ENCODE data around the gene FOXC1. TPM values are rescaled to one million over a fixed set of nuclear protein-coding genes. Genes with fewer than 3 reads are reported as not detected.

The FOXC1 gene
- polyA plus RNA-seq, 2 donors: 1.5 to 2.3 TPM

DNA sequence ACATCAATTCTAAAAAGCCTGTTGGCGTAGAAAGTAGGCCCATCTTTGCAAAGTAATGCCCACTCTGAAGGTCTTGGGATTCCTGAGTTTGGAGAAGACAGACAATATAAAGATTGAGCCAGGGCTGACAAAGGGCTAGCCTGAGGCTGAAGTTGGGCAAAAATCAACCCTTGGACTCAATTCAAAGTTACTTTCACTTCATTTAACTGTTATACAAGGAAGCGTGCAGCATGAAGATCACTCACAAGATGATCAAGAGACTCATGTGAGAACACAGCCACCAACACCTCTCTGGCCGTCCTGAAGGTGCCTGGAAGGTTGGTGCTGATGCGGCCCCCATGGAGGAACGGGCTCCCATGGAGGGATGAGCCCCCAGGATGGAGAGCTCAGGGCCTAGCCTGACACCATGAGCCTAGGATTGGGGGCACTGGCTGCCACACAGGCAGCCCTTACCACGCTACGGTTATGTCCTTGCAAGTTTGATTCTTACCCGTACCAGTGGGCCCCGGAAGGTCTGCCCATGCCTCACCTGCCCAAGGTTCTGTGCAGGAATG lies 26.6 kb downstream of the FOXC1 start:
- 88 to 90% methylated on average over 9 of the region's 9 CpGs for WGBS, 2 donors

DNA sequence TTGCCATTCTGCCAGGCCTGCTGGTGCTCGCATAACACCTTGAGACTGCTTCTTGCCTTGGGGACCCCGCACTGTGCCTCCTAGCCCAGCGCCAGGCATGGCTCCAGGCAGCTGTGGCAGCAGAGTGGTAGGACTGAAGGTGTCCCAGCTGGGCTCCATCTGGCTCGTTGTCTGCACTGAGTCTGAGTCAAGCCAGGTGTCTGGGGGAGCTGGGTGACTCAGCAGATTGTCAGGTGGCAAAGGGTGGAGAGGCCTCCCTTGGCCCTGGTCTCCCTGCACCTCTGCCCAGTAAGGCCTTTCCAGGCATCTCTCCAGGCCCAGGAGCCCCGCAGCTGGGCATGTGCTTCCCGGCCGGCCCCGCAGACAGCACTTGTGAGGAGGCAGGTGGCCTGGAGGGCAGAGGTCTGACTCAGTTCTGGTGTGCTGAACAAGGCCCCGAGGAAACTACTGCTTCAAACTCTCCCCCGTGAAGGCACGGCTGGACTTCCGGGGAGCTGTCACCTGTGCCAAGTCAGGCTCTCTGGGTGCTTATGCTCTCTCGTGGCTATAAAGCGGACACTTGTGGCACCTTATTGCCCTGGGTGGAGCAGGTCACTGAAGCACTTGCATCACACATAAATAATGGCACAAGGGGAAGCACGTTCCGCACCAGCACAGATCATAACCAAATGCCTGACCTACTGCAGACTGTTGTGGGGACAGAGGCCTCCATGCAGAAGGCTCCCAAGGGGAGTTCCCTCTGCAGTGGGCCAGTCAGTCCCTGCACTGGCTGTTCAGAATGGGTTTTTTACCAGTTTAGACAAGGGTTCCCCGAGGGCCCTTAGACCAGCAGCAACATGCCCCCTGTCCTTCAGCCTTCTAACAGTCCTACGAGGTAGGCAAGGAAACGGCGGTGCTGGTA lies 27.5 kb downstream of the FOXC1 start:
- peak overlapping the region; percentile 27 to 42 for H3K27ac ChIP-seq (ENCODE audit: low read depth in 2 of 2, low read length in 1 of 2)
- no peaks in the 10 kb centered on the region for H3K9me3 ChIP-seq (ENCODE audit: control insufficient read depth in 2 of 2, insufficient read depth in 1 of 2, low read depth in 1 of 2, low read length in 1 of 2)
- H3K4me3 ChIP-seq (ENCODE audit: low read depth in 1 of 2, low read length in 2 of 2): no peak overlapping the region
- H3K4me1 ChIP-seq (ENCODE audit: control insufficient read depth in 2 of 2, insufficient read depth in 2 of 2, low read length in 1 of 2): peaks cover 9 to 24% of the 10 kb centered on the region in 2 donors
- H3K27me3 ChIP-seq (ENCODE audit: control insufficient read depth in 1 of 2, insufficient read depth in 2 of 2, low read length in 2 of 2): no peaks in the 10 kb centered on the region
- H3K36me3 ChIP-seq (ENCODE audit: control insufficient read depth in 2 of 2, insufficient read depth in 2 of 2, low read length in 1 of 2): peaks cover 0 to 4% of the 10 kb centered on the region in 2 donors
- 57 to 64% methylated on average over 20 of the region's 20 CpGs for WGBS, 2 donors

More for the DNA sequence above, 26.6 kb downstream of the FOXC1 start:
- peaks cover 9 to 24% of the 10 kb centered on the region in 2 donors for H3K4me1 ChIP-seq (ENCODE audit: control insufficient read depth in 2 of 2, insufficient read depth in 2 of 2, low read length in 1 of 2)
- H3K27me3 ChIP-seq (ENCODE audit: control insufficient read depth in 1 of 2, insufficient read depth in 2 of 2, low read length in 2 of 2): no peaks in the 10 kb centered on the region
- peaks cover 0 to 4% of the 10 kb centered on the region in 2 donors for H3K36me3 ChIP-seq (ENCODE audit: control insufficient read depth in 2 of 2, insufficient read depth in 2 of 2, low read length in 1 of 2)
- H3K27ac ChIP-seq (ENCODE audit: low read depth in 2 of 2, low read length in 1 of 2): no peak overlapping the region
- no peaks in the 10 kb centered on the region for H3K9me3 ChIP-seq (ENCODE audit: control insufficient read depth in 2 of 2, insufficient read depth in 1 of 2, low read depth in 1 of 2, low read length in 1 of 2)
- no peak overlapping the region for H3K4me3 ChIP-seq (ENCODE audit: low read depth in 1 of 2, low read length in 2 of 2)

DNA sequence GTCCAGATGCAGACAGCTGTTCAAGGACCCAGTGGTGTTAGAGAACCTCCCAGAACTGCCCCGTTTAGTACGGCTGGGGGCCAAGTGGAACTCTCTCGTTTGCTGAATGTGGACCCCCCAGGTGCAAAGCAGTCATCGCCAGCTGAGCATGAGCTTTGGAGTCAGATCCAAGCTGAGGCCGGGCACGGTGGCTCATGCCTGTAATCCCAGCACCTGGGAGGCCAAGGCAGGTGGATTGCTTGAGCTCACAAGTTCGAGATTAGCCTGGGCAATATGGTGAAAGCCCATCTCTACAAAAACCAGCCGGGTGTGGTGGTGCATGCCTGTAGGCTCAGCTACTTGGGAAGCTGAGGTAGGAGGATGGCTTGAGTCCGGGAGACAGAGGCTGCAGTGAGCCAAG lies 29.7 kb downstream of the FOXC1 start:
- WGBS, 2 donors: 87 to 88% methylated on average over 9 of the region's 9 CpGs

DNA sequence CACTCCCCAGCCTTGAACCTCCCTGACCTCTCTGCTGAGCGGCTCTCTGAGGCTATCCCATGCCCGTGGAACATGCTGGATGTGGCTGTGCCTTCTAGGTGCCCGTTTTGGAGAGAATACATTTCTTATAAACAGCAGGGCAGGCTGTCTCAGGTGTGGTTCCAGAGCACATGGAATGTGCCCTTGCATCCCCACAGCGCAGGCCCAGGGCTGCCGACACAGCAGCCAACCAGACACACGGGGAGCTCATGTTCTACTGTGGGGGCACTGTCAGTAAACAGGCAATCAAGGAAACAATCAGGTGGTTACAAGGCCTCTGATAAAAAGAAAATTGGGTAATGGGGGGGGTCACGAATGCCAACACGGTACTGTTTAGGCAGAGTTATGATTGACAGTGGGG lies 30.8 kb downstream of the FOXC1 start:
- Histone ChIP-seq H3K9me3 (ENCODE audit: control insufficient read depth in 2 of 2, insufficient read depth in 1 of 2, low read depth in 1 of 2, low read length in 1 of 2) (no peaks in the 10 kb centered on the region), H3K4me3 (ENCODE audit: low read depth in 1 of 2, low read length in 2 of 2) (no peak overlapping the region), H3K36me3 (ENCODE audit: control insufficient read depth in 2 of 2, insufficient read depth in 2 of 2, low read length in 1 of 2) (peaks cover 0 to 4% of the 10 kb centered on the region in 2 donors), H3K4me1 (ENCODE audit: control insufficient read depth in 2 of 2, insufficient read depth in 2 of 2, low read length in 1 of 2) (peaks cover 9 to 24% of the 10 kb centered on the region in 2 donors), H3K27ac (ENCODE audit: low read depth in 2 of 2, low read length in 1 of 2) (no peak overlapping the region), H3K27me3 (ENCODE audit: control insufficient read depth in 1 of 2, insufficient read depth in 2 of 2, low read length in 2 of 2) (no peaks in the 10 kb centered on the region)
- 84 to 89% methylated on average over 8 of the region's 8 CpGs for WGBS, 2 donors

More for the DNA sequence above, 29.7 kb downstream of the FOXC1 start:
- Histone ChIP-seq H3K4me3 (ENCODE audit: low read depth in 1 of 2, low read length in 2 of 2) (no peak overlapping the region), H3K27ac (ENCODE audit: low read depth in 2 of 2, low read length in 1 of 2) (no peak overlapping the region), H3K36me3 (ENCODE audit: control insufficient read depth in 2 of 2, insufficient read depth in 2 of 2, low read length in 1 of 2) (peaks cover 0 to 4% of the 10 kb centered on the region in 2 donors), H3K9me3 (ENCODE audit: control insufficient read depth in 2 of 2, insufficient read depth in 1 of 2, low read depth in 1 of 2, low read length in 1 of 2) (no peaks in the 10 kb centered on the region), H3K4me1 (ENCODE audit: control insufficient read depth in 2 of 2, insufficient read depth in 2 of 2, low read length in 1 of 2) (peaks cover 9 to 24% of the 10 kb centered on the region in 2 donors), H3K27me3 (ENCODE audit: control insufficient read depth in 1 of 2, insufficient read depth in 2 of 2, low read length in 2 of 2) (no peaks in the 10 kb centered on the region)

- Histone ChIP-seq H3K27me3 (ENCODE audit: control insufficient read depth in 1 of 2, insufficient read depth in 2 of 2, low read length in 2 of 2) (no peaks in the 10 kb centered on the region), H3K36me3 (ENCODE audit: control insufficient read depth in 2 of 2, insufficient read depth in 2 of 2, low read length in 1 of 2) (peaks cover 0 to 4% of the 10 kb centered on the region in 2 donors), H3K4me3 (ENCODE audit: low read depth in 1 of 2, low read length in 2 of 2) (no peak overlapping the region), H3K27ac (ENCODE audit: low read depth in 2 of 2, low read length in 1 of 2) (peak overlapping the region in 1 of 2 donors; percentile 24), H3K9me3 (ENCODE audit: control insufficient read depth in 2 of 2, insufficient read depth in 1 of 2, low read depth in 1 of 2, low read length in 1 of 2) (no peaks in the 10 kb centered on the region), H3K4me1 (ENCODE audit: control insufficient read depth in 2 of 2, insufficient read depth in 2 of 2, low read length in 1 of 2) (peaks cover 9 to 23% of the 10 kb centered on the region in 2 donors)
- 52 to 57% methylated on average over 12 of the region's 12 CpGs for WGBS, 2 donors
Measured at GRCh38 chr6:1641343-1641885, 31.7 kb downstream of the FOXC1 start.

DNA sequence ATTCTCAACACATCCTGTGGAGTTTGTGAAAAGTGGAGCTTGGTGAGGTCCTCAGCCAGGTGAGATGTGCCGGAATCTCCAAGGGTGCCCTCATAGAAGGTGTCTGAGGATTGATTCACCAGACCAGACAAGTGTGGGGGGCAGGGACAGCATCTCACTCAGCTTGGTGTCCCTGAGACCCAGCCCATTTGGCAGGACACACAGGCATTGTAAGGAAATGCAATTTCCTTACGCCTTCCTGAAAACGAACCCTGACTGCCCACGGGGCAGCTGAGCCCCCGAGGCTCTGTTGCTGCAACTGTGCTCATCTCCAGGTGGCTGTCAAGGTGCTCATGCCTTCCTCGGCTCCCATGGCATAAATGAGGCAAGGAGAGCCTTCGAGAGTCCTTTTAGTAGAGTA lies 33.4 kb downstream of the FOXC1 start:
- Histone ChIP-seq H3K9me3 (ENCODE audit: control insufficient read depth in 2 of 2, insufficient read depth in 1 of 2, low read depth in 1 of 2, low read length in 1 of 2) (no peaks in the 10 kb centered on the region), H3K4me1 (ENCODE audit: control insufficient read depth in 2 of 2, insufficient read depth in 2 of 2, low read length in 1 of 2) (peaks cover 3 to 9% of the 10 kb centered on the region in 2 donors), H3K4me3 (ENCODE audit: low read depth in 1 of 2, low read length in 2 of 2) (no peak overlapping the region), H3K27ac (ENCODE audit: low read depth in 2 of 2, low read length in 1 of 2) (no peak overlapping the region), H3K27me3 (ENCODE audit: control insufficient read depth in 1 of 2, insufficient read depth in 2 of 2, low read length in 2 of 2) (no peaks in the 10 kb centered on the region), H3K36me3 (ENCODE audit: control insufficient read depth in 2 of 2, insufficient read depth in 2 of 2, low read length in 1 of 2) (peaks cover 0 to 4% of the 10 kb centered on the region in 2 donors)
- WGBS, 2 donors: 67 to 77% methylated on average over 7 of the region's 7 CpGs

DNA sequence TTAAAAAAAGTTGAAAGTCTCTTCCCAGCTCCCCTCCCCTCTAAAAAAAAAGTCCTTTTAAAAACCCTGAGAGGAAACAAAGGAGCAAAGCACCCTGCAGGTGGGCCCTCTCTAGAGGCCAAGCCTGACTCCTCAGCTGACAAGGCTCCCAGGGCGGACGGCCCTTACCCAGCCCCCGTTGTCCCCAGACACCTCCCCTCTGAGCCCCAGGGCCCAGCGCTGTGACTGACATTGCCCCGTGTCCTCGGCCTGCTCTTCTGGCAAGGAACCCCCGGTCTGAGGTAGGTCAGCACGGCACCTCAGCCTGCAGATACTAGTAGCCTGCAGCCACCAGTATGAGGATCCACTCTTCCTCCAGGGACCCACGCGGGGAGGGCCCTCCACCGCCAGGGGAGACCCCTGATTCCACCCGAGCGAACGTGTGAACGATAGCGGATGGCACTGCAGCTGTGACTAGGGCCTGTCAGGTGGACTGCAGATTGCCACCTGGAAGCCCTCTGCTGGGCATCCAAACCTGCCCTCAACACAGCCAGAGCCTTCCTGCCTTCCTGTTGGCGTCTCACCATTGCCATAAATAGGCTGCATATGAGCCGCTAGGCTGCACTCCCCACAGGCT lies 34.2 kb downstream of the FOXC1 start:
- H3K27ac ChIP-seq (ENCODE audit: low read depth in 2 of 2, low read length in 1 of 2): no peak overlapping the region
- WGBS, 2 donors: 90 to 93% methylated on average over 18 of the region's 18 CpGs
- H3K4me3 ChIP-seq (ENCODE audit: low read depth in 1 of 2, low read length in 2 of 2): no peak overlapping the region
- peaks cover 0 to 4% of the 10 kb centered on the region in 2 donors for H3K36me3 ChIP-seq (ENCODE audit: control insufficient read depth in 2 of 2, insufficient read depth in 2 of 2, low read length in 1 of 2)
- H3K9me3 ChIP-seq (ENCODE audit: control insufficient read depth in 2 of 2, insufficient read depth in 1 of 2, low read depth in 1 of 2, low read length in 1 of 2): no peaks in the 10 kb centered on the region
- no peaks in the 10 kb centered on the region for H3K27me3 ChIP-seq (ENCODE audit: control insufficient read depth in 1 of 2, insufficient read depth in 2 of 2, low read length in 2 of 2)
- H3K4me1 ChIP-seq (ENCODE audit: control insufficient read depth in 2 of 2, insufficient read depth in 2 of 2, low read length in 1 of 2): peaks cover 3 to 9% of the 10 kb centered on the region in 2 donors

DNA sequence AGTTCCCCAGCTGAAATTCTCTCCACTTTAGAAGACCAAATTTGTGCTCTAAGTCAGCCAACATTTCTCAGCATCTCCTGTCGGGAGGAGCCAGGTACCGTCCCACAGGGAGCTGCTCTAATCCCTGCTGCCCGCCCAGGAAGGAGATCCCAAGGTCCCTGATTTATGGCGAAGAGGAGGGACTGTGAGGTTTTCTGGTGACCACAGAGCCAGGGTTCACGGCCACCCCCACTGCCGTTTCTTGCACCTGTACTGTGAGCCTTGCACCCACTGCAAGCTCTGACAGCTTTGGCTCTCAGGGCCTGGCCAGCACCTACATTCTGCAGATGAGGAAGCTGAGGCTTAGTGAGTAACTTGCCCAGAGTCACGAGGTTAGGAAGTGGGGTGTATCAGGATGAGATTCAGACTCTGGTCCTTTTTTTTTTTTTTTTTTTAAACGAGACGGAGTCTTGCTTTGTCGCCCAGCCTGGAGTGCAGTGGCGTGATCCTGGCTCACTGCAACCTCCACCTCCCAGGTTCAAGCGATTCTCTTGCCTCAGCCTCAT lies 34.9 kb downstream of the FOXC1 start:
- Histone ChIP-seq H3K9me3 (ENCODE audit: control insufficient read depth in 2 of 2, insufficient read depth in 1 of 2, low read depth in 1 of 2, low read length in 1 of 2) (no peaks in the 10 kb centered on the region), H3K4me3 (ENCODE audit: low read depth in 1 of 2, low read length in 2 of 2) (no peak overlapping the region), H3K27ac (ENCODE audit: low read depth in 2 of 2, low read length in 1 of 2) (no peak overlapping the region), H3K36me3 (ENCODE audit: control insufficient read depth in 2 of 2, insufficient read depth in 2 of 2, low read length in 1 of 2) (peaks cover 0 to under 1% of the 10 kb centered on the region in 2 donors), H3K27me3 (ENCODE audit: control insufficient read depth in 1 of 2, insufficient read depth in 2 of 2, low read length in 2 of 2) (no peaks in the 10 kb centered on the region), H3K4me1 (ENCODE audit: control insufficient read depth in 2 of 2, insufficient read depth in 2 of 2, low read length in 1 of 2) (peaks cover 0 to 9% of the 10 kb centered on the region in 2 donors)
- WGBS, 2 donors: 84 to 86% methylated on average over 12 of the region's 12 CpGs

GRCh38 chr6:1645466-1646185 lies 35.9 kb downstream of the FOXC1 start:
- H3K4me1 ChIP-seq (ENCODE audit: control insufficient read depth in 2 of 2, insufficient read depth in 2 of 2, low read length in 1 of 2): peaks cover 0 to 4% of the 10 kb centered on the region in 2 donors
- 80 to 89% methylated on average over 14 of the region's 14 CpGs for WGBS, 2 donors
- no peaks in the 10 kb centered on the region for H3K27me3 ChIP-seq (ENCODE audit: control insufficient read depth in 1 of 2, insufficient read depth in 2 of 2, low read length in 2 of 2)
- H3K9me3 ChIP-seq (ENCODE audit: control insufficient read depth in 2 of 2, insufficient read depth in 1 of 2, low read depth in 1 of 2, low read length in 1 of 2): no peaks in the 10 kb centered on the region
- no peaks in the 10 kb centered on the region for H3K36me3 ChIP-seq (ENCODE audit: control insufficient read depth in 2 of 2, insufficient read depth in 2 of 2, low read length in 1 of 2)
- H3K4me3 ChIP-seq (ENCODE audit: low read depth in 1 of 2, low read length in 2 of 2): no peak overlapping the region
- no peak overlapping the region for H3K27ac ChIP-seq (ENCODE audit: low read depth in 2 of 2, low read length in 1 of 2)

Measured in esophagus (tissue), 2 donors.